ENCODE measurements around the gene PPM1E.
"Not testable (repeated sequence)": the region's sequence is repeated elsewhere in the genome, so short reads cannot be mapped to it uniquely, and the experiment has no call there.

Gene PPM1E

GRCh38 chr17:58956997-58957724, 201.5 kb downstream of the PPM1E start:
- Histone ChIP-seq H3K9me3 (ENCODE audit: insufficient read depth, low read length) (no peaks in the 10 kb centered on the region), H3K9ac (ENCODE audit: low read length) (no peak overlapping the region), H2AFZ (ENCODE audit: low read depth, low read length, severe bottlenecking) (no peak overlapping the region), H3K4me2 (ENCODE audit: low read depth, low read length, poor library complexity, severe bottlenecking) (no peak overlapping the region), H4K20me1 (ENCODE audit: low read depth, low read length) (no peaks in the 10 kb centered on the region), H3K79me2 (ENCODE audit: insufficient read depth, low read length) (no peaks in the 10 kb centered on the region), H3F3A (ENCODE audit: insufficient read depth) (no peaks in the 10 kb centered on the region), H3K36me3 (ENCODE audit: low read length) (no peaks in the 10 kb centered on the region), H3K27me3 (ENCODE audit: low read length) (no peaks in the 10 kb centered on the region), H3K9me2 (replicated peaks; ENCODE audit: insufficient read depth, low read length) (no peaks in the 10 kb centered on the region), H3K4me3 (ENCODE audit: insufficient read depth, low read length, poor library complexity, severe bottlenecking) (no peak overlapping the region), H3K27ac (ENCODE audit: low read depth, low read length) (no peak overlapping the region)
- no peak for TF ChIP-seq CTCF (IDR thresholded peaks at IDR 0.05; ENCODE audit: insufficient read depth, low read length, poor library complexity, severe bottlenecking)
- TF ChIP-seq EZH2phosphoT487 (conservative IDR thresholded peaks at IDR 0.05; ENCODE audit: low read length) = no peak

GRCh38 chr17:58957725-58958073, 202.0 kb downstream of the PPM1E start:
- H3K27ac ChIP-seq (ENCODE audit: low read depth, low read length); H3K9ac ChIP-seq (ENCODE audit: low read length): not testable (repeated sequence)

GRCh38 chr17:58960068-58960467, 204.4 kb downstream of the PPM1E start:
- TF ChIP-seq EZH2phosphoT487 (conservative IDR thresholded peaks at IDR 0.05; ENCODE audit: low read length) (no peak), CTCF (IDR thresholded peaks at IDR 0.05; ENCODE audit: insufficient read depth, low read length, poor library complexity, severe bottlenecking) (no peak)
- H3K9me2 ChIP-seq (replicated peaks; ENCODE audit: insufficient read depth, low read length) = no peaks in the 10 kb centered on the region
- H4K20me1 ChIP-seq (ENCODE audit: low read depth, low read length) = no peaks in the 10 kb centered on the region
- H3K9me3 ChIP-seq (ENCODE audit: insufficient read depth, low read length) = no peaks in the 10 kb centered on the region
- H3K27ac ChIP-seq (ENCODE audit: low read depth, low read length) = no peak overlapping the region
- H3K36me3 ChIP-seq (ENCODE audit: low read length) = no peaks in the 10 kb centered on the region
- no peaks in the 10 kb centered on the region for H3K79me2 ChIP-seq (ENCODE audit: insufficient read depth, low read length)
- H3K9ac ChIP-seq (ENCODE audit: low read length) = no peak overlapping the region
- no peak overlapping the region for H3K4me3 ChIP-seq (ENCODE audit: insufficient read depth, low read length, poor library complexity, severe bottlenecking)
- H3K27me3 ChIP-seq (ENCODE audit: low read length) = no peaks in the 10 kb centered on the region
- H2AFZ ChIP-seq (ENCODE audit: low read depth, low read length, severe bottlenecking) = no peak overlapping the region
- H3K4me2 ChIP-seq (ENCODE audit: low read depth, low read length, poor library complexity, severe bottlenecking) = no peak overlapping the region
- no peaks in the 10 kb centered on the region for H3F3A ChIP-seq (ENCODE audit: insufficient read depth)

More at GRCh38 chr17:58957725-58958073, 202.0 kb downstream of the PPM1E start:
- not testable (repeated sequence) for H3K9me2 ChIP-seq (replicated peaks; ENCODE audit: insufficient read depth, low read length); H3K27me3 ChIP-seq (ENCODE audit: low read length); H2AFZ ChIP-seq (ENCODE audit: low read depth, low read length, severe bottlenecking); H3K4me3 ChIP-seq (ENCODE audit: insufficient read depth, low read length, poor library complexity, severe bottlenecking); H3K36me3 ChIP-seq (ENCODE audit: low read length); H3K9me3 ChIP-seq (ENCODE audit: insufficient read depth, low read length); H3K4me2 ChIP-seq (ENCODE audit: low read depth, low read length, poor library complexity, severe bottlenecking); H3F3A ChIP-seq (ENCODE audit: insufficient read depth); H3K79me2 ChIP-seq (ENCODE audit: insufficient read depth, low read length); H4K20me1 ChIP-seq (ENCODE audit: low read depth, low read length)

GRCh38 chr17:58965221-58965620, 209.6 kb downstream of the PPM1E start:
- H3K4me3 ChIP-seq (ENCODE audit: insufficient read depth, low read length, poor library complexity, severe bottlenecking) = no peak overlapping the region
- H3K9me3 ChIP-seq (ENCODE audit: insufficient read depth, low read length) = no peaks in the 10 kb centered on the region
- no peak for TF ChIP-seq EZH2phosphoT487 (conservative IDR thresholded peaks at IDR 0.05; ENCODE audit: low read length)
- no peak for TF ChIP-seq CTCF (IDR thresholded peaks at IDR 0.05; ENCODE audit: insufficient read depth, low read length, poor library complexity, severe bottlenecking)
- H3K9ac ChIP-seq (ENCODE audit: low read length) = no peak overlapping the region
- H3K79me2 ChIP-seq (ENCODE audit: insufficient read depth, low read length) = no peaks in the 10 kb centered on the region
- H3K36me3 ChIP-seq (ENCODE audit: low read length) = no peaks in the 10 kb centered on the region
- no peak overlapping the region for H3K4me2 ChIP-seq (ENCODE audit: low read depth, low read length, poor library complexity, severe bottlenecking)
- H2AFZ ChIP-seq (ENCODE audit: low read depth, low read length, severe bottlenecking) = no peak overlapping the region
- H3K27me3 ChIP-seq (ENCODE audit: low read length) = no peaks in the 10 kb centered on the region
- H4K20me1 ChIP-seq (ENCODE audit: low read depth, low read length) = no peaks in the 10 kb centered on the region
- H3F3A ChIP-seq (ENCODE audit: insufficient read depth) = no peaks in the 10 kb centered on the region
- no peak overlapping the region for H3K27ac ChIP-seq (ENCODE audit: low read depth, low read length)
- H3K9me2 ChIP-seq (replicated peaks; ENCODE audit: insufficient read depth, low read length) = no peaks in the 10 kb centered on the region
